PFSK-1 (cell line): ENCODE measurements around the gene PSMD8.

Source experiments
- POLR2AphosphoS5 ChIP-seq: IDR thresholded peaks from 2 replicates; pipeline ENCODE4 v1.6.1; 2012; ENCODE audit warnings: low read depth, mild to moderate bottlenecking, control low read depth, low read length, moderate library complexity
- SIN3A ChIP-seq: IDR thresholded peaks from 2 replicates; pipeline ENCODE4 v1.6.1; 2012; ENCODE audit warnings: mild to moderate bottlenecking, low read length, moderate library complexity, borderline replicate concordance; ENCODE audit not compliant: insufficient read depth
- TAF1 ChIP-seq: IDR thresholded peaks from 2 replicates; pipeline ENCODE4 v1.6.1; 2012; ENCODE audit warnings: low read length, control low read depth, borderline replicate concordance; ENCODE audit not compliant: insufficient read depth
- TF ChIP-seq, protein P1 (sequence below), 2 experiments: IDR thresholded peaks; 2 replicates each; pipeline versions ENCODE4 v1.6.1 to v1.8.0; 2011 to 2012; ENCODE audit warnings: low read depth in 2 of 2, low read length in 2 of 2, control low read depth in 1 of 2, inconsistent platforms in 1 of 2, mild to moderate bottlenecking in 1 of 2, moderate library complexity in 1 of 2; ENCODE audit not compliant: insufficient read depth in 1 of 2

GRCh38 chr19:38375748-38376147 lies 1.4 kb downstream of the PSMD8 start:
- TF ChIP-seq, protein P1, sequence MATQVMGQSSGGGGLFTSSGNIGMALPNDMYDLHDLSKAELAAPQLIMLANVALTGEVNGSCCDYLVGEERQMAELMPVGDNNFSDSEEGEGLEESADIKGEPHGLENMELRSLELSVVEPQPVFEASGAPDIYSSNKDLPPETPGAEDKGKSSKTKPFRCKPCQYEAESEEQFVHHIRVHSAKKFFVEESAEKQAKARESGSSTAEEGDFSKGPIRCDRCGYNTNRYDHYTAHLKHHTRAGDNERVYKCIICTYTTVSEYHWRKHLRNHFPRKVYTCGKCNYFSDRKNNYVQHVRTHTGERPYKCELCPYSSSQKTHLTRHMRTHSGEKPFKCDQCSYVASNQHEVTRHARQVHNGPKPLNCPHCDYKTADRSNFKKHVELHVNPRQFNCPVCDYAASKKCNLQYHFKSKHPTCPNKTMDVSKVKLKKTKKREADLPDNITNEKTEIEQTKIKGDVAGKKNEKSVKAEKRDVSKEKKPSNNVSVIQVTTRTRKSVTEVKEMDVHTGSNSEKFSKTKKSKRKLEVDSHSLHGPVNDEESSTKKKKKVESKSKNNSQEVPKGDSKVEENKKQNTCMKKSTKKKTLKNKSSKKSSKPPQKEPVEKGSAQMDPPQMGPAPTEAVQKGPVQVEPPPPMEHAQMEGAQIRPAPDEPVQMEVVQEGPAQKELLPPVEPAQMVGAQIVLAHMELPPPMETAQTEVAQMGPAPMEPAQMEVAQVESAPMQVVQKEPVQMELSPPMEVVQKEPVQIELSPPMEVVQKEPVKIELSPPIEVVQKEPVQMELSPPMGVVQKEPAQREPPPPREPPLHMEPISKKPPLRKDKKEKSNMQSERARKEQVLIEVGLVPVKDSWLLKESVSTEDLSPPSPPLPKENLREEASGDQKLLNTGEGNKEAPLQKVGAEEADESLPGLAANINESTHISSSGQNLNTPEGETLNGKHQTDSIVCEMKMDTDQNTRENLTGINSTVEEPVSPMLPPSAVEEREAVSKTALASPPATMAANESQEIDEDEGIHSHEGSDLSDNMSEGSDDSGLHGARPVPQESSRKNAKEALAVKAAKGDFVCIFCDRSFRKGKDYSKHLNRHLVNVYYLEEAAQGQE (IDR thresholded peaks at IDR 0.05; ENCODE audit: insufficient read depth in 1 of 2, low read depth in 2 of 2, low read length in 2 of 2): no peak
- TF ChIP-seq POLR2AphosphoS5 (no peak), SIN3A (no peak), TAF1 (no peak)
